ENCODE results near the gene C6orf89.

GRCh38 chr6:36956446-36956820, 70.7 kb downstream of the C6orf89 start:
- TF ChIP-seq SPI1 (IDR thresholded peaks at IDR 0.05; ENCODE audit: low read depth, low read length) (no peak), POLR2A (IDR thresholded peaks at IDR 0.05; ENCODE audit: low read depth, low read length) (no peak), POLR2AphosphoS5 (IDR thresholded peaks at IDR 0.05; ENCODE audit: low read depth, low read length) (no peak), TAF1 (IDR thresholded peaks at IDR 0.05; ENCODE audit: low read depth, low read length) (no peak)
